ENCODE measurements around the gene PRKCH. TPM values are rescaled to one million over a fixed set of nuclear protein-coding genes. Genes with fewer than 3 reads are reported as not detected.

Gene PRKCH
- total RNA-seq, 1 donor: 3.3 TPM

DNA sequence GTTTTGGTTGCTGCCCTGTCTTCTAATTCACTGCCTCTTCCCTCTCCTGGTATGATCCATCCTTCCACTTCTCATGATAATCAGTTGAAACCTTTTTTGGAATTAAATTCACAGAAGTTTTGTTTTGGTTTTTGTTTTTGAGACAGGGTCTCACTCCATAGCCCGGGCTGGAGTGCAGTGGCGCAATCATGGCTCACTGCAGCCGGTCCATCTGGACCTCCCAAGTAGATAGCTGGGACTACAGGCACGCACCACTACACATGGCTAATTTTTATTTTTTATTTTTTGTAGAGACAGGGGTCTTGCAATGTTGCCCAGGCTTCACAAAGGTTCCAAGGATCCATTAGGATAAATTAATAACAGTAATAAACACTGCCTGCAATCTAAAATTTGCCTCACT, 164.3 kb downstream of the PRKCH start:
- peaks cover 13% of the 10 kb centered on the region for H3K4me1 ChIP-seq (ENCODE audit: insufficient read depth, low read length)

DNA sequence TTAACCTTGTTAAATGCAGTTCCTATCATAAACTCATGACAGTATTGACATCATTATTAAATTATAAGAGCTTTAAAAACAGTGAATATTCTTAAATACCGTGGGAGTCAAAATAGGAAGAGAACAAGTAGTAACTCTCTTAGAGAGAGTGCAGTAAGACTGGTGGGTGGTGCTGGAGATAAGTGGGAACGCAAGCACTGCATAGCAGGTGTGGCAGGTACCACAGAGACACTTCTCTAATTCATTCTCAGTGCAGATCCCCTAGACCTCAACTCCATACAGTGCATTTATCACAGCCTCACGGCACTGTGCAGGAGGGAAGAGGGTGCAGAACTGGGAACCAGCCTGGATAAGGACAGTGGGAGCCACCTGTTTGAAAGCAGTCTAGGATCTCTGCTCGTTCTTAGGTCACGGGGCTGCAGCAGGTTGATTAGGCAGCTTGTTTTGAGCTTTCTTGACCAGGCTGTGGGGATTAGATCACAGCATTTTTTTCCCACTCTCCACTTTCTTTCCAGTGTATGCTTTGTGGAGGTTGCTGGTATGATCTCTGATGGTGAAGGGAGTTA, 165.6 kb downstream of the PRKCH start:
- no peaks in the 10 kb centered on the region for H3K36me3 ChIP-seq (ENCODE audit: insufficient read depth, low read length)
- H4K20me1 ChIP-seq (ENCODE audit: insufficient read depth, low read length): no peaks in the 10 kb centered on the region
- H3K27ac ChIP-seq (ENCODE audit: low read depth, low read length): no peak overlapping the region
- DNase-seq (ENCODE audit: insufficient read length, low spot score, missing footprints): no peak
- peaks cover 21% of the 10 kb centered on the region for H3K4me1 ChIP-seq (ENCODE audit: insufficient read depth, low read length)
- no peak overlapping the region for H3K4me3 ChIP-seq (ENCODE audit: insufficient read depth, low read length)
- no peaks in the 10 kb centered on the region for H3K27me3 ChIP-seq (ENCODE audit: insufficient read depth, low read length)
- no peaks in the 10 kb centered on the region for H3K79me2 ChIP-seq (ENCODE audit: insufficient read depth, low read length)
- no peak overlapping the region for H2AFZ ChIP-seq (ENCODE audit: low read length)
- no peaks in the 10 kb centered on the region for H3K9me3 ChIP-seq (ENCODE audit: low read depth, low read length)
- no peak overlapping the region for H3K4me2 ChIP-seq (ENCODE audit: insufficient read depth, low read length)
- no peak for TF ChIP-seq CTCF (IDR thresholded peaks at IDR 0.05; ENCODE audit: extremely low read depth, low read depth, low read length)

More for the DNA sequence above, 164.3 kb downstream of the PRKCH start:
- Histone ChIP-seq H3K27ac (ENCODE audit: low read depth, low read length) (no peak overlapping the region), H2AFZ (ENCODE audit: low read length) (no peak overlapping the region), H3K9me3 (ENCODE audit: low read depth, low read length) (no peaks in the 10 kb centered on the region), H3K4me2 (ENCODE audit: insufficient read depth, low read length) (no peak overlapping the region), H4K20me1 (ENCODE audit: insufficient read depth, low read length) (no peaks in the 10 kb centered on the region), H3K27me3 (ENCODE audit: insufficient read depth, low read length) (no peaks in the 10 kb centered on the region), H3K36me3 (ENCODE audit: insufficient read depth, low read length) (no peaks in the 10 kb centered on the region), H3K79me2 (ENCODE audit: insufficient read depth, low read length) (no peaks in the 10 kb centered on the region), H3K4me3 (ENCODE audit: insufficient read depth, low read length) (no peak overlapping the region)
- TF ChIP-seq CTCF (IDR thresholded peaks at IDR 0.05; ENCODE audit: extremely low read depth, low read depth, low read length): no peak
- DNase-seq (ENCODE audit: insufficient read length, low spot score, missing footprints): no peak

- no peak for TF ChIP-seq CTCF (IDR thresholded peaks at IDR 0.05; ENCODE audit: extremely low read depth, low read depth, low read length)
- H3K27me3 ChIP-seq (ENCODE audit: insufficient read depth, low read length): no peaks in the 10 kb centered on the region
- H3K4me2 ChIP-seq (ENCODE audit: insufficient read depth, low read length): no peak overlapping the region
- no peak overlapping the region for H2AFZ ChIP-seq (ENCODE audit: low read length)
- peak overlapping the region; percentile 50 for H3K27ac ChIP-seq (ENCODE audit: low read depth, low read length)
- no peak overlapping the region for H3K4me3 ChIP-seq (ENCODE audit: insufficient read depth, low read length)
- H3K4me1 ChIP-seq (ENCODE audit: insufficient read depth, low read length): peaks cover 36% of the 10 kb centered on the region
- H3K9me3 ChIP-seq (ENCODE audit: low read depth, low read length): no peaks in the 10 kb centered on the region
- no peaks in the 10 kb centered on the region for H4K20me1 ChIP-seq (ENCODE audit: insufficient read depth, low read length)
- H3K36me3 ChIP-seq (ENCODE audit: insufficient read depth, low read length): no peaks in the 10 kb centered on the region
- peak; percentile 64 for DNase-seq (ENCODE audit: insufficient read length, low spot score, missing footprints)
- H3K79me2 ChIP-seq (ENCODE audit: insufficient read depth, low read length): no peaks in the 10 kb centered on the region
These were observed 167.3 kb downstream of the PRKCH start for GRCh38 chr14:61488417-61489401.

GRCh38 chr14:61489512-61489911, 168.1 kb downstream of the PRKCH start:
- Histone ChIP-seq H3K27ac (ENCODE audit: low read depth, low read length) (peak overlapping the region; percentile 50), H4K20me1 (ENCODE audit: insufficient read depth, low read length) (no peaks in the 10 kb centered on the region), H3K4me1 (ENCODE audit: insufficient read depth, low read length) (peaks cover 41% of the 10 kb centered on the region), H3K9me3 (ENCODE audit: low read depth, low read length) (no peaks in the 10 kb centered on the region), H3K36me3 (ENCODE audit: insufficient read depth, low read length) (no peaks in the 10 kb centered on the region), H3K4me2 (ENCODE audit: insufficient read depth, low read length) (no peak overlapping the region), H3K79me2 (ENCODE audit: insufficient read depth, low read length) (no peaks in the 10 kb centered on the region), H2AFZ (ENCODE audit: low read length) (peak overlapping the region; percentile 35), H3K27me3 (ENCODE audit: insufficient read depth, low read length) (no peaks in the 10 kb centered on the region), H3K4me3 (ENCODE audit: insufficient read depth, low read length) (no peak overlapping the region)
- DNase-seq (ENCODE audit: insufficient read length, low spot score, missing footprints): no peak
- no peak for TF ChIP-seq CTCF (IDR thresholded peaks at IDR 0.05; ENCODE audit: extremely low read depth, low read depth, low read length)
